Neuronal stem cell (in vitro differentiated cells): Measurements from ENCODE around the gene CABP1.

Experiments
- DNase-seq: peaks from one replicate; pipeline ENCODE4 v3.0.0-alpha.2; 2013; ENCODE audit warnings: low spot score
- H2AFZ ChIP-seq: one replicate; pipeline ENCODE4 v1.6.1; 2013; ENCODE audit warnings: mild to moderate bottlenecking, low read length, inconsistent platforms
- H2AK5ac ChIP-seq: 2 replicates; pipeline ENCODE4 v1.6.1; 2013; ENCODE audit warnings: low read depth, mild to moderate bottlenecking, inconsistent platforms, low read length, moderate library complexity, mixed read lengths
- H2BK120ac ChIP-seq: 2 replicates; pipeline ENCODE4 v1.6.1; 2013; ENCODE audit warnings: low read depth, mild to moderate bottlenecking, inconsistent platforms, low read length, moderate library complexity, mixed read lengths
- H2BK12ac ChIP-seq: one replicate; pipeline ENCODE4 v1.6.1; 2013; ENCODE audit warnings: low read length, inconsistent platforms
- H2BK15ac ChIP-seq: 2 replicates; pipeline ENCODE4 v1.6.1; 2013; ENCODE audit warnings: mild to moderate bottlenecking, low read length, inconsistent platforms, mixed read lengths
- H2BK5ac ChIP-seq: one replicate; pipeline ENCODE4 v1.6.1; 2013; ENCODE audit warnings: inconsistent platforms, mild to moderate bottlenecking, low read length, moderate library complexity
- H3K14ac ChIP-seq: one replicate; pipeline ENCODE4 v1.6.1; 2013; ENCODE audit warnings: low read length, inconsistent platforms
- H3K18ac ChIP-seq: 2 replicates; pipeline ENCODE4 v1.6.1; 2013; ENCODE audit warnings: low read length, inconsistent platforms
- H3K23ac ChIP-seq: 2 replicates; pipeline ENCODE4 v1.6.1; 2013; ENCODE audit warnings: low read depth, mild to moderate bottlenecking, mixed read lengths, low read length, inconsistent platforms; ENCODE audit not compliant: poor library complexity
- H3K27ac ChIP-seq: replicated peaks from 3 replicates; pipeline ENCODE4 v1.5.1; 2013; ENCODE audit warnings: low read length, inconsistent platforms
- H3K27me3 ChIP-seq, 3 experiments: 2 replicates each; pipeline ENCODE4 v1.6.1; 2013; ENCODE audit warnings: low read length in 3 of 3, mild to moderate bottlenecking in 2 of 3, inconsistent platforms in 1 of 3, low read depth in 1 of 3, mixed read lengths in 1 of 3, moderate library complexity in 1 of 3; ENCODE audit not compliant: control insufficient read depth in 3 of 3, insufficient read depth in 3 of 3
- H3K36me3 ChIP-seq, 2 donors: replicated peaks in 1 of 2; 2 replicates each; pipeline ENCODE4 v1.6.1; 2013; ENCODE audit warnings: low read length in 2 of 2; ENCODE audit not compliant: control insufficient read depth in 2 of 2, insufficient read depth in 2 of 2
- H3K4ac ChIP-seq: 2 replicates; pipeline ENCODE4 v1.6.1; 2013; ENCODE audit warnings: inconsistent platforms, mild to moderate bottlenecking, low read length, moderate library complexity
- H3K4me1 ChIP-seq, 2 donors: 1 replicate in 1 of 2; 2 replicates in 1 of 2; pipeline ENCODE4 v1.6.1; 2013; ENCODE audit warnings: low read length in 2 of 2, low read depth in 1 of 2; ENCODE audit not compliant: control insufficient read depth in 2 of 2, insufficient read depth in 1 of 2
- H3K4me2 ChIP-seq: one replicate; pipeline ENCODE4 v1.6.1; 2013; ENCODE audit warnings: mild to moderate bottlenecking, low read length, inconsistent platforms; ENCODE audit not compliant: insufficient read depth, poor library complexity, severe bottlenecking
- H3K4me3 ChIP-seq, 2 donors: 2 replicates each; pipeline ENCODE4 v1.5.1; 2013; ENCODE audit warnings: low read length in 2 of 2, mild to moderate bottlenecking in 2 of 2, inconsistent platforms in 1 of 2, moderate library complexity in 1 of 2
- H3K79me1 ChIP-seq: one replicate; pipeline ENCODE4 v1.6.1; 2013; ENCODE audit warnings: low read depth, mild to moderate bottlenecking, inconsistent platforms, low read length, moderate library complexity
- H3K9ac ChIP-seq: one replicate; pipeline ENCODE4 v1.6.1; 2013; ENCODE audit warnings: mild to moderate bottlenecking, low read depth, low read length, inconsistent platforms; ENCODE audit not compliant: poor library complexity
- H3K9me3 ChIP-seq, 2 donors: replicated peaks in 1 of 2; 2 replicates each; pipeline versions ENCODE3 to v1.6.1; 2013; ENCODE audit warnings: low read length in 2 of 2, mild to moderate bottlenecking in 2 of 2, inconsistent platforms in 1 of 2, low read depth in 1 of 2, mixed read lengths in 1 of 2, moderate library complexity in 1 of 2; ENCODE audit not compliant: control insufficient read depth in 2 of 2, insufficient read depth in 1 of 2
- H4K8ac ChIP-seq: one replicate; pipeline ENCODE4 v1.6.1; 2013; ENCODE audit warnings: low read depth, mild to moderate bottlenecking, inconsistent platforms, low read length, moderate library complexity
- H4K91ac ChIP-seq: one replicate; pipeline ENCODE4 v1.6.1; 2013; ENCODE audit warnings: low read length, low read depth, mild to moderate bottlenecking, inconsistent platforms; ENCODE audit not compliant: poor library complexity
- WGBS, 2 donors: extraction: QIAGEN DNeasy Blood & Tissue Kit; methylation state at CpG; one replicate each; pipeline ENCODE4 v1.1.7; 2013; ENCODE audit warnings: missing lambda C conversion rate in 2 of 2, mixed read lengths in 1 of 2; ENCODE audit not compliant: insufficient read length in 2 of 2, insufficient replicate concordance in 1 of 2; ENCODE audit errors: extremely low coverage in 2 of 2; 5-methylcytosine and 5-hydroxymethylcytosine counted together

CABP1 gene

DNA sequence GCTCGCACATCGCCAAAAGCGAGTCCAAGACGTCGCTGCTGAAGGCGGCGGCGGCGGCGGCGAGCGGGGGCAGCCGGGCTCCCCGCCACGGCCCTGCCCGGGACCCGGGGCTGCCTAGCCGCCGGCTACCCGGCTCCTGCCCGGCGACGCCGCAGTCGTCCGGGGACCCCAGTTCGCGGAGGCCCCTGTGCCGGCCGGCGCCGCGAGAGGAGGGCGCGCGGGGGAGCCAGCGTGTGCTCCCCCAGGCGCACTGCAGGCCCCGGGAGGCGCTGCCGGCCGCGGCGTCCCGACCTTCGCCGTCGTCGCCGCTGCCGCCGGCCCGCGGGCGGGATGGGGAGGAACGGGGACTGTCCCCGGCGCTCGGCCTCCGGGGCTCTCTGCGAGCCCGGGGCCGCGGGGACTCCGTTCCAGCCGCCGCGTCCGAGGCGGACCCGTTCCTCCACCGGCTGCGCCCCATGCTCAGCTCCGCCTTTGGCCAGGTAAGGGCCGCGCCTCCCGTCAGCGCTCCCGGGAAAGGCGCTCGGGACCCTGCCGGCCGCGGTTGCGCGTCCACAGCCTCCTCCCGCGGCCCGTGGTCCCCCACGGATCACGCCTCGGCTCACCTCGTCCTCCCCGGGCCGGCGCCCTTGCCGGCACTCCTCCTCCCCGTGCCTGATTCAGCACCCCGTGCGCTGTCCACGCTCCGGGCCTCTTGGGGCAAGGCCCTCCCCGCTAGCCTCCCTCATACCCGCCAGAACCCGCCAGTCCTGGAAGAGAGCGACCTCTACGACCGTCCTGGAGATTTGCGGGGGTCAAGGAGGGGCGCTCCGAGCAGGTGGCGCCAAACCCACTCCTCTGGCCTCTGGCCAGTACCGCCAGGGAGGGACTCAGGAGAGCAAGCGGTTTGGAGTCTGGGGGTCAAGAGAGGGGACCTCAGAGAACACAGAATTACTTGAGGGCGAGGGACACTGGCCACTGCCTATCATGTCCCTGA is 721 bp downstream of the CABP1 start:
- peak; percentile 71 for DNase-seq
- H4K8ac ChIP-seq: no peak overlapping the region
- peak overlapping the region; percentile 81 for H3K4me2 ChIP-seq
- H3K27me3 ChIP-seq: peaks cover 2 to 87% (median 30%) of the 10 kb centered on the region in 3 experiments
- H3K23ac ChIP-seq: peak overlapping the region; percentile 77
- peak overlapping the region; percentile 72 for H3K14ac ChIP-seq
- no peak overlapping the region for H2BK12ac ChIP-seq
- H3K9ac ChIP-seq: peak overlapping the region; percentile 72
- H3K36me3 ChIP-seq: no peaks in the 10 kb centered on the region
- peak overlapping the region; percentile 32 to 69 for H3K4me3 ChIP-seq
- H2BK120ac ChIP-seq: no peak overlapping the region
- no peak overlapping the region for H3K4ac ChIP-seq
- no peak overlapping the region for H4K91ac ChIP-seq
- no peak overlapping the region for H3K27ac ChIP-seq
- H3K9me3 ChIP-seq: no peaks in the 10 kb centered on the region
- WGBS, 2 donors: no CpG with 5 or more reads among the region's 115 CpGs
- H3K4me1 ChIP-seq: peaks cover 9 to 11% of the 10 kb centered on the region in 2 donors
- no peak overlapping the region for H2BK15ac ChIP-seq
- no peaks in the 10 kb centered on the region for H3K79me1 ChIP-seq
- peak overlapping the region; percentile 93 for H2AFZ ChIP-seq
- no peak overlapping the region for H2BK5ac ChIP-seq
- no peak overlapping the region for H2AK5ac ChIP-seq
- H3K18ac ChIP-seq: no peak overlapping the region

DNA sequence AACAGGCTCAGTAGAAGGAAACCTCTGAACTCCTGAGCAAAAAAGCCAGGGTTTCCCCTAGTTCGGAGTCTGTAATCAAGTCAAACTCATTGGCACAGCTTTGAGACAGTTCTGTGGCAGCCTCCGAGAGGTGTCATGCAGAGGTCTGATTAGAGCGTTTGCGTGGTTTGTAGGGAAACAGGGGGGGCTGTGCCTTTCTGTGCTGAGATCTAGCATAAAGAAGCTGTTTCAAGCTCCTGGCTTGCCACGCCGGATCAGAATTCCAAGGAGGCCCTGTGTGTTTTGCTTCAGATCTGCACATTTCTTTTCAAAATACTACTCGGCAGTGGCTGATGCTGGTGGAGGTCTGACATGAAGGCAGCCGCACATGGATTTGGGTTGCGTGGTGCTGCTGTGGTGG is 1.7 kb downstream of the CABP1 start:
- no CpG with 5 or more reads among the region's 9 CpGs for WGBS, 2 donors
- no peak overlapping the region for H3K4me3 ChIP-seq
- no peak for DNase-seq

DNA sequence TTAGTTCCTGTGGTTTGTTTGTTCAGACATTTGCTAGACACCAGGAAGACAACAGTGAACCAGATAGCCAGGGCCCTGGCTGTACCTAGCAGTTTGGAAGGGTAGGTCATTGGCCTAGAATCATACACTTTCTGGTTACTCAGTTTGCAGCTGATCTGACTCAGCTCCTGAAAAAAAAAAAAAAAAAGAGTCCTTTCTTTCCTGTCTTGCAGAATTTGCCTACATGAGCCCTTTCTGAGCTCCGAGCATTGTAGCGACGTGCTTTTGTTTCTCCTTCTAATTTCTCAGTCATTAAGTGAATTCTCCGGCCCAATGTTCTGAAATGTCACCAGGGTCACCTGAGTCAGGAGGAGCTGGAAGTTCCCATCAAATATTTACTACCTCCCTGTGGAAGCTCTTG is 2.4 kb downstream of the CABP1 start:
- H3K27ac ChIP-seq: no peak overlapping the region
- no peak overlapping the region for H3K18ac ChIP-seq
- no peak for DNase-seq
- no peaks in the 10 kb centered on the region for H3K9me3 ChIP-seq
- H3K4ac ChIP-seq: no peak overlapping the region
- no peak overlapping the region for H4K91ac ChIP-seq
- no peak overlapping the region for H2BK15ac ChIP-seq
- no peak overlapping the region for H2AFZ ChIP-seq
- no peaks in the 10 kb centered on the region for H3K79me1 ChIP-seq
- no peak overlapping the region for H3K23ac ChIP-seq
- H2BK12ac ChIP-seq: no peak overlapping the region
- no peak overlapping the region for H2AK5ac ChIP-seq
- H3K9ac ChIP-seq: no peak overlapping the region
- no peak overlapping the region for H3K4me2 ChIP-seq
- H2BK5ac ChIP-seq: no peak overlapping the region
- peaks cover 9 to 11% of the 10 kb centered on the region in 2 donors for H3K4me1 ChIP-seq
- H3K36me3 ChIP-seq: no peaks in the 10 kb centered on the region
- no peak overlapping the region for H4K8ac ChIP-seq
- no peak overlapping the region for H3K4me3 ChIP-seq
- peaks cover 2 to 76% (median 32%) of the 10 kb centered on the region in 3 experiments for H3K27me3 ChIP-seq
- whole genome bisulfite sequencing, 2 donors: no CpG with 5 or more reads among the region's 4 CpGs
- no peak overlapping the region for H2BK120ac ChIP-seq
- no peak overlapping the region for H3K14ac ChIP-seq

More for the DNA sequence above, 1.7 kb downstream of the CABP1 start:
- Histone ChIP-seq H3K27me3 (peaks cover 2 to 82% (median 32%) of the 10 kb centered on the region in 3 experiments), H4K91ac (no peak overlapping the region), H3K18ac (no peak overlapping the region), H2AFZ (no peak overlapping the region), H3K23ac (no peak overlapping the region), H3K4me1 (peaks cover 9 to 11% of the 10 kb centered on the region in 2 donors), H3K4ac (no peak overlapping the region), H3K14ac (no peak overlapping the region), H4K8ac (no peak overlapping the region), H3K9me3 (no peaks in the 10 kb centered on the region), H2BK5ac (no peak overlapping the region), H3K36me3 (no peaks in the 10 kb centered on the region), H2AK5ac (no peak overlapping the region), H3K4me2 (peak overlapping the region; percentile 13), H3K9ac (no peak overlapping the region), H3K27ac (no peak overlapping the region), H2BK12ac (no peak overlapping the region), H3K79me1 (no peaks in the 10 kb centered on the region), H2BK120ac (no peak overlapping the region), H2BK15ac (no peak overlapping the region)

DNA sequence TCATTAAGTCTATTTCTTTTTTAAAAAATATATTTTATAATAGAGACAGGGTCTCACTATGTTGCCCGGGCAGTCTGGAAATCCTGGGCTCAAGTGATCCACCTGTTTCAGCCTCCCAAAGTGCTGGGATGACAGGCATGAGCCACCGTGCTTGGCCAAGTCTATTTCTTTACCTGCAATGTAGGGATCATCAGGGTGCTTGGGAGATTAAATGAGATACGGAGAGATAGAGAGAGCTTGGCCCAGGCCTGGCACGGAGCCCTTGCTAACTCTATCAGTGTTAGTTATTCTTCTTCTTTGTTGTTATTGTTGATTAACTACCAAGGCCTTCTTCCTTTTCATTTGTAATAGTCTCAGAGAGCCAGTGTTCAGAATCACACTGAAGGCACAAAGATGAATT is 3.1 kb downstream of the CABP1 start:
- no peak overlapping the region for H2BK5ac ChIP-seq
- peaks cover 9 to 11% of the 10 kb centered on the region in 2 donors for H3K4me1 ChIP-seq
- H3K9ac ChIP-seq: no peak overlapping the region
- no peak overlapping the region for H2AFZ ChIP-seq
- no peak overlapping the region for H3K14ac ChIP-seq
- H3K9me3 ChIP-seq: no peaks in the 10 kb centered on the region
- no peak overlapping the region for H3K27ac ChIP-seq
- no peak overlapping the region for H2BK15ac ChIP-seq
- H3K4me2 ChIP-seq: no peak overlapping the region
- H3K4me3 ChIP-seq: no peak overlapping the region
- no peak overlapping the region for H3K23ac ChIP-seq
- no peak overlapping the region for H3K18ac ChIP-seq
- H2BK120ac ChIP-seq: no peak overlapping the region
- no peak overlapping the region for H4K91ac ChIP-seq
- no CpG with 5 or more reads among the region's 4 CpGs for WGBS, 2 donors
- no peak overlapping the region for H3K4ac ChIP-seq
- no peak overlapping the region for H2BK12ac ChIP-seq
- H2AK5ac ChIP-seq: no peak overlapping the region
- no peaks in the 10 kb centered on the region for H3K36me3 ChIP-seq
- H3K27me3 ChIP-seq: peaks cover 2 to 69% (median 32%) of the 10 kb centered on the region in 3 experiments
- DNase-seq: no peak
- no peak overlapping the region for H4K8ac ChIP-seq
- no peaks in the 10 kb centered on the region for H3K79me1 ChIP-seq
